NOMO-1 treated with dmso at 0.1 percent for 144 hours (cell line): Measurements from ENCODE around the gene XPO1.
"Not testable (repeated sequence)": the region's sequence is repeated elsewhere in the genome, so short reads cannot be mapped to it uniquely, and the experiment has no call there.

Experiments used
- DNase-seq: peaks from one replicate; lab custom pipeline; 2025; ENCODE audit not compliant: unreplicated experiment; lab: John Stamatoyannopoulos, UW

XPO1 gene

GRCh38 chr2:61538200-61538919 is at the start of gene XPO1:
TSS of gene XPO1 (minus strand) at chr2:61538356. CDS start at chr2:61533897, 4,459 bp downstream.
- DNase-seq: peak; percentile 100

- DNase-seq: not testable (repeated sequence)
Observed at GRCh38 chr2:61586928-61587327, 48.8 kb upstream of the XPO1 start.

GRCh38 chr2:61585383-61585782 is 47.2 kb upstream of the XPO1 start:
- no peak for DNase-seq

- DNase-seq: not testable (repeated sequence)
Observed at GRCh38 chr2:61584368-61584767, 46.2 kb upstream of the XPO1 start.

- no peak for DNase-seq
Observed at GRCh38 chr2:61582165-61582564, 44.0 kb upstream of the XPO1 start.

- DNase-seq: no peak
Observed at GRCh38 chr2:61581716-61582115, 43.6 kb upstream of the XPO1 start.

- no peak for DNase-seq
Observed at GRCh38 chr2:61575447-61575859, 37.3 kb upstream of the XPO1 start.

GRCh38 chr2:61566566-61566965 is 28.4 kb upstream of the XPO1 start:
- DNase-seq: no peak

- no peak for DNase-seq
Observed at GRCh38 chr2:61562615-61563014, 24.5 kb upstream of the XPO1 start.

- DNase-seq: no peak
Observed at GRCh38 chr2:61558160-61558559, 20.0 kb upstream of the XPO1 start.

GRCh38 chr2:61557381-61557780 is 19.2 kb upstream of the XPO1 start:
- no peak for DNase-seq

- no peak for DNase-seq
Observed at GRCh38 chr2:61554604-61555003, 16.4 kb upstream of the XPO1 start.

- no peak for DNase-seq
Observed at GRCh38 chr2:61550375-61551209, 12.4 kb upstream of the XPO1 start.

GRCh38 chr2:61549546-61549945 is 11.4 kb upstream of the XPO1 start:
- no peak for DNase-seq

- no peak for DNase-seq
Observed at GRCh38 chr2:61543062-61543461, 4.9 kb upstream of the XPO1 start.

GRCh38 chr2:61540167-61540566 is 2.0 kb upstream of the XPO1 start:
- not testable (repeated sequence) for DNase-seq

GRCh38 chr2:61538920-61539520 is 864 bp upstream of the XPO1 start:
- DNase-seq: no peak

GRCh38 chr2:61537950-61538199 is 281 bp downstream of the XPO1 start:
- no peak for DNase-seq

- no peak for DNase-seq
Observed at GRCh38 chr2:61537277-61537949, 743 bp downstream of the XPO1 start.

- DNase-seq: peak; percentile 92
Observed at GRCh38 chr2:61536572-61537276, 1.4 kb downstream of the XPO1 start.

GRCh38 chr2:61536180-61536571 is 2.0 kb downstream of the XPO1 start:
- DNase-seq: no peak
